Smooth muscle cell (in vitro differentiated cells): ENCODE results near the gene TTC32. TPM values are rescaled to one million over a fixed set of nuclear protein-coding genes. Genes with fewer than 3 reads are reported as not detected.

Experiments used
- DNase-seq: peaks from one replicate; lab custom pipeline; 2025; ENCODE audit not compliant: unreplicated experiment; lab: John Stamatoyannopoulos, UW
- H2AFZ ChIP-seq: fragments of 200-600 bp; sonication (generic); 2 replicates; pipeline ENCODE4 v1.6.0; 2016; ENCODE audit warnings: antibody characterized with exemption, low read depth, mild to moderate bottlenecking
- H3F3A ChIP-seq: fragments of 200-600 bp; sonication (generic); 2 replicates; pipeline ENCODE4 v1.6.0; 2017; ENCODE audit warnings: antibody characterized with exemption, low read depth
- H3K27ac ChIP-seq: fragments of 200-600 bp; sonication (generic); 2 replicates; pipeline ENCODE4 v1.5.1; 2016; ENCODE audit warnings: low read depth, mild to moderate bottlenecking
- H3K27me3 ChIP-seq: fragments of 200-600 bp; sonication (generic); 2 replicates; pipeline ENCODE4 v1.6.1; 2016; ENCODE audit warnings: low read depth, mild to moderate bottlenecking
- H3K36me3 ChIP-seq: fragments of 200-600 bp; sonication (generic); 2 replicates; pipeline ENCODE4 v1.5.1; 2016; ENCODE audit warnings: low read depth
- H3K4me1 ChIP-seq: fragments of 200-600 bp; sonication (generic); 2 replicates; pipeline ENCODE4 v1.5.1; 2016; ENCODE audit warnings: low read depth
- H3K4me2 ChIP-seq: fragments of 200-600 bp; sonication (generic); 2 replicates; pipeline ENCODE4 v1.6.0; 2016; ENCODE audit warnings: mild to moderate bottlenecking
- H3K4me3 ChIP-seq: fragments of 200-600 bp; sonication (generic); 2 replicates; pipeline ENCODE4 v1.5.1; 2016; ENCODE audit warnings: mild to moderate bottlenecking
- H3K79me2 ChIP-seq: fragments of 200-600 bp; sonication (generic); 2 replicates; pipeline ENCODE4 v1.6.0; 2016; ENCODE audit warnings: low read depth, mild to moderate bottlenecking
- H3K9ac ChIP-seq: fragments of 200-600 bp; sonication (generic); 2 replicates; pipeline ENCODE4 v1.6.0; 2016; ENCODE audit warnings: low read depth
- H3K9me3 ChIP-seq: fragments of 200-600 bp; sonication (generic); replicated peaks from 2 replicates; pipeline ENCODE4 v1.5.1; 2016; ENCODE audit warnings: low read depth
- H4K20me1 ChIP-seq: fragments of 200-600 bp; sonication (generic); 2 replicates; pipeline ENCODE4 v1.6.0; 2016; ENCODE audit warnings: low read depth
- CTCF ChIP-seq: fragments of 200-600 bp; sonication (generic); IDR thresholded peaks from 2 replicates; pipeline ENCODE4 v1.5.1; 2017; ENCODE audit warnings: borderline replicate concordance, mild to moderate bottlenecking, antibody characterized with exemption; ENCODE audit not compliant: insufficient read depth, poor library complexity, severe bottlenecking
- WGBS: methylation state at CpG from one replicate; pipeline ENCODE4 v1.1.7; 2016; ENCODE audit warnings: low lambda C conversion rate; 5-methylcytosine and 5-hydroxymethylcytosine counted together
- polyA plus RNA-seq: library from polyadenylated mRNA; unstranded; fragments of >200 nt; fragmentation: Nextera tagmentation; extraction: Ambion mirVana; gene quantifications from 2 replicates; pipeline ENCODE4 v1.2.1, GENCODE V29; 2016
- total RNA-seq: library from RNA; depleted of rRNA; stranded (reverse); fragments of >200 nt; gene quantifications from 2 replicates; pipeline ENCODE4 v1.2.3, GENCODE V29; 2014

TTC32 gene
- total and polyA plus RNA-seq, 2 experiments from 2014 or later, result 5.2 to 6.2 TPM

GRCh38 chr2:19868701-19869580 is 32.8 kb downstream of the TTC32 start:
- 24% methylated on average over 46 of the region's 52 CpGs for WGBS
- DNase-seq, result peak; percentile 28
- Histone ChIP-seq H3K4me2 (peak overlapping the region; percentile 90), H3K27me3 (peaks cover 5% of the 10 kb centered on the region), H3K4me1 (no peaks in the 10 kb centered on the region), H2AFZ (peak overlapping the region; percentile 84), H3K4me3 (peak overlapping the region; percentile 61), H4K20me1 (no peaks in the 10 kb centered on the region), H3K79me2 (no peaks in the 10 kb centered on the region), H3K9ac (no peak overlapping the region), H3F3A (no peaks in the 10 kb centered on the region), H3K9me3 (no peaks in the 10 kb centered on the region), H3K36me3 (no peaks in the 10 kb centered on the region), H3K27ac (no peak overlapping the region)
- no peak for TF ChIP-seq CTCF

DNA sequence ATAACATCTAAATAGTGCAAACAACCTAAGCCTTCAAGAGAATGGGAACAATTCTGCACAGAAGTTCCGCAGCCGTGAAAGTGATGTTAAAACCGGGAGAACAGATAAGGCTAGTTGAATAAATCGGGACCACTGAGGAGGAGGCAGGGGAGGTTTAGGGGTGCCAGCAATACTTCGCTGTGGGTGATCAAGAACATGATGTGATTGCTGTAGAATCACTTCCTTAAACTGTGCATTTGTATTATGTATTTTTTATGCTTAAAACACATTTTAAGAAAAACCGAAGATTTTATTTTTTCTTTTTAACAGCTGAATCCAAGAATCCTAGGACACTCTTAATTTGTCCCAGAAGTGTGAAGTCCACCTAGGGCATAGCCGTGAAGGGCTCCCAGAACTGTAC is 33.6 kb downstream of the TTC32 start:
- Histone ChIP-seq H3K36me3 (no peaks in the 10 kb centered on the region), H3K27me3 (peaks cover 5% of the 10 kb centered on the region), H3K27ac (no peak overlapping the region), H2AFZ (peak overlapping the region; percentile 84), H3K4me1 (no peaks in the 10 kb centered on the region), H3F3A (no peaks in the 10 kb centered on the region), H3K9ac (no peak overlapping the region), H3K4me2 (peak overlapping the region; percentile 90), H4K20me1 (no peaks in the 10 kb centered on the region), H3K4me3 (peak overlapping the region; percentile 61), H3K9me3 (no peaks in the 10 kb centered on the region), H3K79me2 (no peaks in the 10 kb centered on the region)
- 86% methylated on average over 7 of the region's 7 CpGs for WGBS
- no peak for TF ChIP-seq CTCF
- no peak for DNase-seq

DNA sequence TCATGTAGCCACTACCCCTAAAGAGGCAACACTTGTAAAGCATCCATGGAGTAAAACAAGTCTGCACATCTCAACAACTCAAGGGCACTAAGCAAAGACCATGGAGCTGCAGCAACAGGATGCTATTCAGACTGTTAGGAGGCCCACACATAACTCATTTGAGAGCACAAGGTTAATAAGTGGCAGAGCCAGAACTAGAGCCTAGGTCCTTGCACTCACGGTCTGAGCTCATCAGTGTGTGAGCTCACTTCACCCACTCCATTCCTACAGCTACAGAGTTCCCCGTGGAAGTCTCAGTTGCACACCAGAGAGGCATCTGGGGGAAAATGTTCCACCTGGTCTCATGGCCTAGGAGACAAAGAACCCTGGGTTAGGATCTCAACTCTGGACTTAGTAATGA is 35.0 kb downstream of the TTC32 start:
- no peak overlapping the region for H3K4me3 ChIP-seq
- WGBS, result 60% methylated on average over 2 of the region's 2 CpGs
- DNase-seq, result no peak
- no peaks in the 10 kb centered on the region for H3K9me3 ChIP-seq
- H3K27me3 ChIP-seq, result peaks cover 5% of the 10 kb centered on the region
- no peaks in the 10 kb centered on the region for H3K79me2 ChIP-seq
- H3K4me1 ChIP-seq, result no peaks in the 10 kb centered on the region
- H2AFZ ChIP-seq, result no peak overlapping the region
- no peak overlapping the region for H3K27ac ChIP-seq
- H4K20me1 ChIP-seq, result no peaks in the 10 kb centered on the region
- H3K4me2 ChIP-seq, result no peak overlapping the region
- H3K9ac ChIP-seq, result no peak overlapping the region
- H3F3A ChIP-seq, result no peaks in the 10 kb centered on the region
- no peaks in the 10 kb centered on the region for H3K36me3 ChIP-seq
- TF ChIP-seq CTCF, result no peak
